SK-N-SH treated with all-trans-retinoic acid at 6 μM for 48 hours (cell line): ENCODE measurements around the gene CCDC14.

ENCODE experiments used
- ATAC-seq: fragments of 200-7000 bp; cut with Tn5 transposase; 3 replicates; pipeline ENCODE4 v1.9.1; 2020; ENCODE audit warnings: mild to moderate bottlenecking, moderate library complexity
- ARNTL ChIP-seq: fragments of 450-650 bp; formaldehyde crosslinking; IDR thresholded peaks from 2 replicates; pipeline ENCODE4 v1.5.0; 2020; ENCODE audit warnings: low read depth, mild to moderate bottlenecking, moderate library complexity, borderline replicate concordance
- BACH2 ChIP-seq: fragments of 250-450 bp; sonication (Bioruptor Pico); IDR thresholded peaks from 2 replicates; pipeline ENCODE4 v1.9.0; 2021; ENCODE audit warnings: mild to moderate bottlenecking, borderline replicate concordance
- CREB5 ChIP-seq: fragments of 250-450 bp; sonication (Bioruptor Pico); IDR thresholded peaks from 2 replicates; pipeline ENCODE4 v1.5.1; 2020; ENCODE audit warnings: low read depth, mild to moderate bottlenecking, moderate library complexity
- CSDC2 ChIP-seq: fragments of 250-450 bp; sonication (Bioruptor Pico); IDR thresholded peaks from 2 replicates; pipeline ENCODE4 v1.5.0; 2020; ENCODE audit warnings: mild to moderate bottlenecking, moderate library complexity
- ESRRG ChIP-seq: fragments of 250-450 bp; sonication (Bioruptor Pico); IDR thresholded peaks from 2 replicates; pipeline ENCODE4 v1.6.1; 2021; ENCODE audit warnings: mild to moderate bottlenecking
- GLIS3 ChIP-seq: fragments of 250-450 bp; sonication (Bioruptor Pico); IDR thresholded peaks from 2 replicates; pipeline ENCODE4 v1.5.0; 2020; ENCODE audit warnings: mild to moderate bottlenecking, moderate library complexity
- ISL1 ChIP-seq: fragments of 250-450 bp; sonication (Bioruptor Pico); IDR thresholded peaks from 2 replicates; pipeline ENCODE4 v2.1.2; 2022; ENCODE audit warnings: mild to moderate bottlenecking, moderate library complexity
- OSR1 ChIP-seq: fragments of 250-450 bp; sonication (Bioruptor Pico); IDR thresholded peaks from 2 replicates; pipeline ENCODE4 v1.8.0; 2022; ENCODE audit warnings: moderate library complexity, mild to moderate bottlenecking, inconsistent platforms
- PATZ1 ChIP-seq: fragments of 250-450 bp; sonication (Bioruptor Pico); IDR thresholded peaks from 2 replicates; pipeline ENCODE4 v1.8.0; 2020; ENCODE audit warnings: mild to moderate bottlenecking, moderate library complexity, borderline replicate concordance
- PPARA ChIP-seq: fragments of 250-450 bp; sonication (Bioruptor Pico); IDR thresholded peaks from 2 replicates; pipeline ENCODE4 v1.5.0; 2020; ENCODE audit warnings: mild to moderate bottlenecking, borderline replicate concordance
- RARB ChIP-seq: fragments of 250-450 bp; sonication (Bioruptor Pico); IDR thresholded peaks from 2 replicates; pipeline ENCODE4 v1.8.0; 2021; ENCODE audit warnings: mild to moderate bottlenecking, moderate library complexity
- SNAI2 ChIP-seq: fragments of 250-450 bp; sonication (Bioruptor Pico); IDR thresholded peaks from 2 replicates; pipeline ENCODE4 v1.5.0; 2020; ENCODE audit warnings: mild to moderate bottlenecking, moderate library complexity
- TCF4 ChIP-seq: fragments of 250-450 bp; sonication (Bioruptor Pico); IDR thresholded peaks from 2 replicates; pipeline ENCODE4 v1.8.0; 2021; ENCODE audit warnings: mild to moderate bottlenecking, moderate library complexity, borderline replicate concordance
- TOX ChIP-seq: fragments of 250-450 bp; sonication (Bioruptor Pico); IDR thresholded peaks from 2 replicates; pipeline ENCODE4 v1.8.0; 2021; ENCODE audit warnings: mild to moderate bottlenecking, moderate library complexity, borderline replicate concordance
- ZC3H10 ChIP-seq: fragments of 250-450 bp; sonication (Bioruptor Pico); IDR thresholded peaks from 2 replicates; pipeline ENCODE4 v1.5.1; 2021; ENCODE audit warnings: mild to moderate bottlenecking, moderate library complexity
- ZFP30 ChIP-seq: fragments of 450-650 bp; formaldehyde crosslinking; IDR thresholded peaks from 2 replicates; pipeline ENCODE4 v1.5.0; 2022; ENCODE audit warnings: mild to moderate bottlenecking, moderate library complexity
- ZNF565 ChIP-seq: fragments of 450-650 bp; formaldehyde crosslinking; conservative IDR thresholded peaks from 2 replicates; pipeline ENCODE4 v1.5.0; 2020; ENCODE audit warnings: low read depth, mild to moderate bottlenecking, moderate library complexity
- ZNF70 ChIP-seq: fragments of 450-650 bp; formaldehyde crosslinking; IDR thresholded peaks from 2 replicates; pipeline ENCODE4 v1.5.0; 2020; ENCODE audit warnings: mild to moderate bottlenecking, moderate library complexity
- ZNF8 ChIP-seq: fragments of 450-650 bp; formaldehyde crosslinking; IDR thresholded peaks from 2 replicates; pipeline ENCODE4 v1.5.0; 2020; ENCODE audit warnings: mild to moderate bottlenecking, moderate library complexity
- TF ChIP-seq, protein P1 (sequence below): fragments of 250-450 bp; sonication (Bioruptor Pico); IDR thresholded peaks from 2 replicates; pipeline ENCODE4 v1.5.0; 2020; ENCODE audit warnings: mild to moderate bottlenecking, moderate library complexity
- TF ChIP-seq, protein P2 (sequence below): fragments of 250-450 bp; sonication (Bioruptor Pico); IDR thresholded peaks from 2 replicates; pipeline ENCODE4 v1.5.1; 2021; ENCODE audit warnings: mild to moderate bottlenecking, moderate library complexity

The CCDC14 gene

GRCh38 chr3:123941542-123941941 lies 19.5 kb downstream of the CCDC14 start:
- ATAC-seq, result no peak
- TF ChIP-seq ZNF8 (CRISPR knock-in tag) (no peak), CSDC2 (CRISPR knock-in tag) (no peak), TOX (CRISPR knock-in tag) (no peak), PPARA (no peak), ZFP30 (CRISPR knock-in tag) (no peak), CREB5 (CRISPR knock-in tag) (no peak), GLIS3 (CRISPR knock-in tag) (no peak), ARNTL (CRISPR knock-in tag) (no peak), BACH2 (no peak), ZNF70 (no peak)
- TF ChIP-seq, protein P1, sequence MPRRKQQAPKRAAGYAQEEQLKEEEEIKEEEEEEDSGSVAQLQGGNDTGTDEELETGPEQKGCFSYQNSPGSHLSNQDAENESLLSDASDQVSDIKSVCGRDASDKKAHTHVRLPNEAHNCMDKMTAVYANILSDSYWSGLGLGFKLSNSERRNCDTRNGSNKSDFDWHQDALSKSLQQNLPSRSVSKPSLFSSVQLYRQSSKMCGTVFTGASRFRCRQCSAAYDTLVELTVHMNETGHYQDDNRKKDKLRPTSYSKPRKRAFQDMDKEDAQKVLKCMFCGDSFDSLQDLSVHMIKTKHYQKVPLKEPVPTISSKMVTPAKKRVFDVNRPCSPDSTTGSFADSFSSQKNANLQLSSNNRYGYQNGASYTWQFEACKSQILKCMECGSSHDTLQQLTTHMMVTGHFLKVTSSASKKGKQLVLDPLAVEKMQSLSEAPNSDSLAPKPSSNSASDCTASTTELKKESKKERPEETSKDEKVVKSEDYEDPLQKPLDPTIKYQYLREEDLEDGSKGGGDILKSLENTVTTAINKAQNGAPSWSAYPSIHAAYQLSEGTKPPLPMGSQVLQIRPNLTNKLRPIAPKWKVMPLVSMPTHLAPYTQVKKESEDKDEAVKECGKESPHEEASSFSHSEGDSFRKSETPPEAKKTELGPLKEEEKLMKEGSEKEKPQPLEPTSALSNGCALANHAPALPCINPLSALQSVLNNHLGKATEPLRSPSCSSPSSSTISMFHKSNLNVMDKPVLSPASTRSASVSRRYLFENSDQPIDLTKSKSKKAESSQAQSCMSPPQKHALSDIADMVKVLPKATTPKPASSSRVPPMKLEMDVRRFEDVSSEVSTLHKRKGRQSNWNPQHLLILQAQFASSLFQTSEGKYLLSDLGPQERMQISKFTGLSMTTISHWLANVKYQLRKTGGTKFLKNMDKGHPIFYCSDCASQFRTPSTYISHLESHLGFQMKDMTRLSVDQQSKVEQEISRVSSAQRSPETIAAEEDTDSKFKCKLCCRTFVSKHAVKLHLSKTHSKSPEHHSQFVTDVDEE (CRISPR knock-in tag), result no peak
- TF ChIP-seq, protein P2, sequence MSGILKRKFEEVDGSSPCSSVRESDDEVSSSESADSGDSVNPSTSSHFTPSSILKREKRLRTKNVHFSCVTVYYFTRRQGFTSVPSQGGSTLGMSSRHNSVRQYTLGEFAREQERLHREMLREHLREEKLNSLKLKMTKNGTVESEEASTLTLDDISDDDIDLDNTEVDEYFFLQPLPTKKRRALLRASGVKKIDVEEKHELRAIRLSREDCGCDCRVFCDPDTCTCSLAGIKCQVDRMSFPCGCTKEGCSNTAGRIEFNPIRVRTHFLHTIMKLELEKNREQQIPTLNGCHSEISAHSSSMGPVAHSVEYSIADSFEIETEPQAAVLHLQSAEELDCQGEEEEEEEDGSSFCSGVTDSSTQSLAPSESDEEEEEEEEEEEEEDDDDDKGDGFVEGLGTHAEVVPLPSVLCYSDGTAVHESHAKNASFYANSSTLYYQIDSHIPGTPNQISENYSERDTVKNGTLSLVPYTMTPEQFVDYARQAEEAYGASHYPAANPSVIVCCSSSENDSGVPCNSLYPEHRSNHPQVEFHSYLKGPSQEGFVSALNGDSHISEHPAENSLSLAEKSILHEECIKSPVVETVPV (CRISPR knock-in tag), result no peak

DNA sequence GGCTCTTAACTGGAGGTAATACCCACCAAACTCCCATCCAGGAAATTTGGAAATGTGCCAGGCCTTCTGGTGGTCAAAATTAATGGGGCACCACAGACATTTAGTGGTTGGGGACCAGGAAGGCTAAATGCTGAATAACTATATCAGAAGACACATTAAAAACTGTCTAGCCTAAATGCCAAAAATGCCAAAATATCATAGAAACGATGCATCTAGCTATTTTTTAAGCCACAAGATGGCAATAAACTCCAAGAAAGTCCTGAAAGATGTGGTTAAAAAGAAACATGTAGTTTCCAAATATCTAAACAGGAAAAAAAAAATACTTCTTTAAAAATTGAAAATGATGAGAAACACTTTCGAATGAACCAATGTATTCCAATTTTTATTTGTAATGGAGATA lies 19.9 kb downstream of the CCDC14 start:
- TF ChIP-seq ZNF565 (CRISPR knock-in tag) (no peak), ZFP30 (CRISPR knock-in tag) (no peak)
- no peak; the same call in 2 of the 3 replicates for ATAC-seq

- ATAC-seq, result no peak
Measured at GRCh38 chr3:123939706-123940105, 21.3 kb downstream of the CCDC14 start.

GRCh38 chr3:123936400-123936799 lies 24.6 kb downstream of the CCDC14 start:
- TF ChIP-seq GLIS3 (CRISPR knock-in tag) (peak; percentile 64; the same call in 1 of the 2 replicates), RARB (CRISPR knock-in tag) (no peak), TCF4 (peak; percentile 53; the same call in 1 of the 2 replicates), CREB5 (CRISPR knock-in tag) (peak; percentile 86), ISL1 (CRISPR knock-in tag) (peak; percentile 89)
- ATAC-seq, result no peak; the same call in 1 of the 3 replicates

More at GRCh38 chr3:123939706-123940105, 21.3 kb downstream of the CCDC14 start:
- no peak for TF ChIP-seq OSR1 (CRISPR knock-in tag)
- TF ChIP-seq ZC3H10, result no peak
- TF ChIP-seq, all 23 proteins: peak for 0

DNA sequence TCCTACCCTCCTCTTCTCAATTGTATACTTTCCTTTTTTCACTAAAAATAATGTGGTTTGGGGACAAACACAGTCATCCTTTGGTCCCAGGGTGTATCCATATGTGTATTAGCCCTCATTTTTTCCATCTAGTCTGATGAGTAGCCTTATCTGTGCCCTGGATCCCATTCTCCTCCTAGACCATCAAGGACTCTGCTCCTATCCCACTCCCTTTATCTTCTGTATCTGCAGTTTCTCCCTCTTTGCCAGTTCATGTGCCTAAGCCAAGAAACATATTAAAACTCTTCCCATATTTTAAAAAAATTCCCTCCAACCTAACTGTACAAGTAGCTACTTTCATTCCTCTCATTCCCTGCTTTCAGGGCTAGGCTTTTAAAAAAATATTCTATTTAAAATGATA lies 25.2 kb downstream of the CCDC14 start:
- peak; percentile 52; the same call in 2 of the 3 replicates for ATAC-seq
- TF ChIP-seq ZC3H10 (no peak), ISL1 (CRISPR knock-in tag) (no peak), ZNF8 (CRISPR knock-in tag) (no peak), ZNF70 (no peak), OSR1 (CRISPR knock-in tag) (no peak), GLIS3 (CRISPR knock-in tag) (no peak), PPARA (no peak), BACH2 (no peak), ZNF565 (CRISPR knock-in tag) (no peak), PATZ1 (CRISPR knock-in tag) (no peak), SNAI2 (no peak), ESRRG (no peak), CSDC2 (CRISPR knock-in tag) (no peak)
- TF ChIP-seq, protein P1 (CRISPR knock-in tag), result no peak
- TF ChIP-seq, protein P2 (CRISPR knock-in tag), result no peak
